Adipose tissue (tissue), 3 donors: ENCODE results near the gene RAMP2. TPM values are rescaled to one million over a fixed set of nuclear protein-coding genes. Genes with fewer than 3 reads are reported as not detected.

Experiments used
- H3K27ac ChIP-seq: one replicate; pipeline ENCODE4 v1.5.1; 2013; ENCODE audit warnings: low read depth, low read length
- WGBS, 3 donors: extraction: QIAGEN DNeasy Blood & Tissue Kit; methylation state at CpG; one replicate each; pipeline ENCODE4 v1.1.7; 2013; 5-methylcytosine and 5-hydroxymethylcytosine counted together
- polyA plus RNA-seq, 3 donors: library from polyadenylated mRNA; stranded (reverse); fragments of 200-250 nt; gene quantifications; one replicate each; pipeline ENCODE4 v1.2.3, GENCODE V29; 2013
- donor health status: healthy with polysubstance abuse.
- donor health status: Bipolar disorder and iron deficiency.
- donor health status: healthy.

RAMP2 gene
- polyA plus RNA-seq, 3 donors = 12.9 to 178 (median 156) TPM

DNA sequence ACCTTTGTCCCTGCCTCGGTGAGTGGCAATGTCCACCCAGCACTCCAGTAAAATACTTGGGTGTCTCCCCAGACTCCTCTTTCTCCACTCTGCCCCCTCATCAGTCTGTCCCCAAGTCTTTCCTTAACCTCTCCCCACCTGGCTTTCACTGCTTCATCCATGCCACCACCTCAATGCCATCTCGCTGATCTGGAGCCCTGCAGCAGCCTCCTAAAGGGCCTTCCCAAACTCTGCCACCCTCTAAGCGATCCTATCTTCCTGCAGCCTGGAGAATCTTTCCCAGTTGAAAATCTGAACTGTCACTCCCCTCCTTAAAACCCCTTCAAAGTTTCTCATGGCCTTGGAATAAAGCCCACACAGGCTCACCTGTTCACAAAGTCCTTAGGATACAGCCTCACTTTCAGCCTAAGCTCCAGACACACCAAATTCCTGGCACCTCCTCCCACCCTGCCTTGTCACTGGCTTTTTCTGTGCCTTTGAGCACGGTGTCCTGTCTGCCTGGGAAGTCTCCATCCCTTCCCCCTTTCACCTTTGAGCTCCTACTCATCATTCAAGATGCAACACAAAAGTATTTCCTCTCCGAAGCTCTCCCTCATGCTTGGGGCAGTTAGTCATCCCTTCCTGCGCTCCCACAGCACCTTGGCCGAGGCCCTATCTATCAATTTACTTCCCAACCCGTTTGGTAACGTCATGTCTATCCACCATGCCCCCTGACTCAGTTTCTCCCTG lies 22.2 kb downstream of the RAMP2 start:
- H3K27ac ChIP-seq = no peak overlapping the region
- 28 to 46% (median 42%) methylated on average over 9 of the region's 9 CpGs for WGBS, 3 donors

DNA sequence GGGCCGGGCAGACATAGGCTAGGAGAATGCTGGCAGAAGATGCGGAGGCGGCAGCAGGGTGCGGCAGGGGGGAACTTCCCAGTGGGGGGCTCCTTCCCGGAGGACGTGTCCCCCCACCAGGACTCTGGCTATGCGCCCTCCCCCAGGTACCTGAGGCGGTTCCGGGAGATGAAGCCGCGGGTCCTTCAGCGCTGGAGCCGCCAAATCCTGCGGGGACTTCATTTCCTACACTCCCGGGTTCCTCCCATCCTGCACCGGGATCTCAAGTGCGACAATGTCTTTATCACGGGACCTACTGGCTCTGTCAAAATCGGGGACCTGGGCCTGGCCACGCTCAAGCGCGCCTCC lies 22.7 kb downstream of the RAMP2 start:
- no peak overlapping the region for H3K27ac ChIP-seq
- WGBS, 3 donors = 19 to 40% (median 21%) methylated on average over 22 of the region's 22 CpGs

DNA sequence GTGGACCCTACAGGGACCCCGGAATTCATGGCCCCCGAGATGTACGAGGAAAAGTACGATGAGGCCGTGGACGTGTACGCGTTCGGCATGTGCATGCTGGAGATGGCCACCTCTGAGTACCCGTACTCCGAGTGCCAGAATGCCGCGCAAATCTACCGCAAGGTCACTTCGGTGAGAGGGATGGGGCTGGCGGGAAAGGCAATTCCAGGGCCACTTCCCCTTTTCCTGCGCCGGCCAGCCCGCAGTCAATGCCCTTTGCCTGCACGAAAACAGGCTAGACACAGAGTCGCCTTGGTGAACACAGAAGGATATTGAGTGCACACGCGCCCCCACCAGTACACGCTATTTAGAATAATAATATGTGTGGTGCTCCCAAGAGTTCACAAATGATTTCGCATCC lies 23.4 kb downstream of the RAMP2 start:
- WGBS, 3 donors = 18 to 50% (median 34%) methylated on average over 25 of the region's 25 CpGs

DNA sequence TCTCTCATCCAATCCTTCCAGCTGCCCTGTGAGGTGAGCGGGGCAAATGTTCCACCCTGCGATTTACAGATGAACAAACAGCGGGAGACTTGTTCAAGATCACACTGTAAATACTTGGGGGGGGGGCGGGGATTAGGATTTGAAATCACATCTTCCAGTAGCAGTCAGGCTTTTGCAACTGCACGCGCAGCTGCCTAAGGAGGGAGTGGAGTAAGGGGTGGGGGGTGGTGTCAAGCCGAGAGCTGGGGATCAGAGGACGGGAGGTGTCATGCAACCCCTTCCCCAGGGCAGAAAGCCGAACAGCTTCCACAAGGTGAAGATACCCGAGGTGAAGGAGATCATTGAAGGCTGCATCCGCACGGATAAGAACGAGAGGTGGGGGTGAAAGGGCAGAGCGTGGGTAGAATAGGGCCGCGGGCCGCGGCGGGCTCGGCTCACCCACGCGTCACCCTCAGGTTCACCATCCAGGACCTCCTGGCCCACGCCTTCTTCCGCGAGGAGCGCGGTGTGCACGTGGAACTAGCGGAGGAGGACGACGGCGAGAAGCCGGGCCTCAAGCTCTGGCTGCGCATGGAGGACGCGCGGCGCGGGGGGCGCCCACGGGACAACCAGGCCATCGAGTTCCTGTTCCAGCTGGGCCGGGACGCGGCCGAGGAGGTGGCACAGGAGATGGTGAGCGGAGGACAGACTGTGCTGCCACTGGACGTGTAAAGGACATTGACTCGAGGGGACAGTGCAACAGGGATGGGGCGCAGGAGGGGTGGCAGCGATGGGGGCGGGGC lies 24.0 kb downstream of the RAMP2 start:
- H3K27ac ChIP-seq = no peak overlapping the region
- 10 to 34% (median 27%) methylated on average over 52 of the region's 52 CpGs for WGBS, 3 donors

More for the DNA sequence above, 23.4 kb downstream of the RAMP2 start:
- H3K27ac ChIP-seq = no peak overlapping the region

DNA sequence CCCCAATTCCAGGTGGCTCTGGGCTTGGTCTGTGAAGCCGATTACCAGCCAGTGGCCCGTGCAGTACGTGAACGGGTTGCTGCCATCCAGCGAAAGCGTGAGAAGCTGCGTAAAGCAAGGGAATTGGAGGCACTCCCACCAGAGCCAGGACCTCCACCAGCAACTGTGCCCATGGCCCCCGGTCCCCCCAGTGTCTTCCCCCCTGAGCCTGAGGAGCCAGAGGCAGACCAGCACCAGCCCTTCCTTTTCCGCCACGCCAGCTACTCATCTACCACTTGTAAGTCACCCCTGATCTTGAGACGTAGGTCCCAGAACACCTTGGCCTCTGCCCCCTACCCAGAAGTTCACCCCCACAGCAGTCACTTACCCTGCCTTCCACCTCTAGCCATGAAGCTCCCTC lies 26.2 kb downstream of the RAMP2 start:
- 89 to 90% (median 90%) methylated on average over 11 of the region's 11 CpGs for WGBS, 3 donors

DNA sequence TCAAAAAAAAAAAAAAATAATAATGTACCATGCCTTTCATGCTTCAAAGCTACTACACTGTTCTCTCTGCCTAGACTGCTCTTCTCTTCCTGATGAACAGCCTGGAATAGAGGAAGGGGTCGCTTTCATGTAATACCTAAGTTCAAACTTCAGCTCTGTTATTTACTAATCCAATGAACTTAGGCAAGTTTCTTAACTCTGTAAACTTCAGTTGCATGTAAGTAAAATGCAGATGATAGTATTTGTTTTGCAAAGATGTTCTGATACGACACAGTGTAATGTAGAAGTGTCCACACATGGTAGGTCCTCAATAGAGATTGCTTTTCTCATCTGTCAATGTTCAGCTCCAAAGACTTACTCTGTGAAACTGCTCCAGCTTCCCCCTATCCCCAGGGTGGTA lies 30.9 kb downstream of the RAMP2 start:
- H3K27ac ChIP-seq = no peak overlapping the region
- 62 to 78% (median 78%) methylated on average over 2 of the region's 2 CpGs for WGBS, 3 donors

More for the DNA sequence above, 26.2 kb downstream of the RAMP2 start:
- no peak overlapping the region for H3K27ac ChIP-seq

DNA sequence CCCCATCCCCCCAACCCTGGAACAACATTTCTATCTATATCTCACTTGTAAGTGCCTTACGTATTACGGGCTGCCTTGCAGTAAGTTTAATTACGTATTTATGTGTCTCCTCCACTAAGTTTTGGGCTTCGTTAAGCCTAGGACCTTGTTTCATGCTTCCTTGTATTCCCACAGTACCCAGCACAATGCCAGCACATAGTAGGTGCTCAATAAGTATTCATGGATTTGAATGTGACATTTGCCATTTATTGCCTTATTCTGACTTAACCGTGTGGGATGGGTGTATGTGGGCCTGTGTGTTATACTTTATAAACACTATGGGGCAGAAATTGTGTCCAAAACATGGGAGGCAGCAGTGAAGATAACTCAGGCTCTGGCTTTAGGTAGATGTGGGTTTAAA lies 31.5 kb downstream of the RAMP2 start:
- no peak overlapping the region for H3K27ac ChIP-seq
- WGBS, 3 donors = 52 to 73% (median 68%) methylated on average over 5 of the region's 5 CpGs

DNA sequence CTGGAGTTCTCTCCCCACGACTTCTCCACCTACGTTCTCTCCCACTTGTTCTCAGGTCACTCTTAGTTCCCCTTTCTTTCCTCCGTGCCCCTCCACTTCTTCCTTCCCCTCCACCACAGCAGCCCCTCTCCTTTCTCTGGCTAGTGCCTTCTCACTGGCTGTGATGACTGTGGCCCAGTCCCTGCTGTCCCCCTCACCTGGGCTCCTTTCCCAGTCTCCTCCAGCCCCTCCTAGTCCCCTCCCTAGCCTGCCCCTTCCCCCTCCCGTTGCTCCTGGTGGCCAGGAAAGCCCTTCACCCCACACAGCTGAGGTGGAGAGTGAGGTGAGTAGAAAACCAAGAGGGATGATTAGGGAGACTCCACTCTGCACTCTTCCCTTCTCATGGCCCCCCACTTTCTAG lies 34.0 kb downstream of the RAMP2 start:
- H3K27ac ChIP-seq = no peak overlapping the region
- WGBS, 3 donors = 49 to 69% (median 51%) methylated on average over 4 of the region's 4 CpGs

DNA sequence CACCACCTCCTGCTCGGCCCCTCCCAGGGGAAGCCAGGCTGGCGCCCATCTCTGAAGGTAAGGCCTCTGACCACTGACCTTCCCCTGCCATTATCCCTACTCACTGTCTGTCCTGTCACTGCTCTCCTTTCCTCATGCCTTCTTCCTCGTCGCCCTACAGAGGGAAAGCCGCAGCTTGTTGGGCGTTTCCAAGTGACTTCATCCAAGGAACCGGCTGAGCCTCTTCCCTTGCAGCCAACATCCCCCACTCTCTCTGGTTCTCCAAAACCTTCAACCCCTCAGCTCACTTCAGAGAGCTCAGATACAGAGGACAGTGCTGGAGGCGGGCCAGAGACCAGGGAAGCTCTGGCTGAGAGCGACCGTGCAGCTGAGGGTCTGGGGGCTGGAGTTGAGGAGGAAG lies 34.4 kb downstream of the RAMP2 start:
- no peak overlapping the region for H3K27ac ChIP-seq
- 80 to 87% (median 86%) methylated on average over 10 of the region's 10 CpGs for WGBS, 3 donors

DNA sequence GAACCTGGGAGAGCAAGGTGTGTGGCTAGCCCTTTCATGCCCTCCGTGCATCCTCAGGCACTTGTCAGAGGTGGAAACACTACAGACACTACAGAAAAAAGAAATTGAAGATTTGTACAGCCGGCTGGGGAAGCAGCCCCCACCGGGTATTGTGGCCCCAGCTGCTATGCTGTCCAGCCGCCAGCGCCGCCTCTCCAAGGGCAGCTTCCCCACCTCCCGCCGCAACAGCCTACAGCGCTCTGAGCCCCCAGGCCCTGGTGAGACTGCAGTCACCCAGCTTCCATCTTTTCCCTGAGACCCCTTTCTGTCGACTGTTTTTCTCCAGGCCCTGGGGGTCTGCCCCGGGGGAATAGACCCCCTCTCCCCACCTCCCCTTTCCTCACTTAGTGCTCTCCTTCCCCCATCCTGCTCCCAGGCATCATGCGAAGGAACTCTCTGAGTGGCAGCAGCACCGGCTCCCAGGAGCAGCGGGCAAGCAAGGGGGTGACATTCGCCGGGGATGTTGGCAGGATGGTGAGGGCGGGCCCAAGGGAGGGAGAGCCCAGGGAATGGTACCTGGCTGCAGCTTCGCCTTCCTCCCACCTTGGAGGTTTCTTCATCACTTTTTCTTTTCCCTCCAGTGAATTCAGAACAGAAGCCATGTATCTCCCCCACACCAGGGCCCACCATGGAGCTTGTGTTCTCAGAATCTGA lies 35.2 kb downstream of the RAMP2 start:
- H3K27ac ChIP-seq = no peak overlapping the region
- 88 to 94% (median 90%) methylated on average over 18 of the region's 18 CpGs for WGBS, 3 donors

DNA sequence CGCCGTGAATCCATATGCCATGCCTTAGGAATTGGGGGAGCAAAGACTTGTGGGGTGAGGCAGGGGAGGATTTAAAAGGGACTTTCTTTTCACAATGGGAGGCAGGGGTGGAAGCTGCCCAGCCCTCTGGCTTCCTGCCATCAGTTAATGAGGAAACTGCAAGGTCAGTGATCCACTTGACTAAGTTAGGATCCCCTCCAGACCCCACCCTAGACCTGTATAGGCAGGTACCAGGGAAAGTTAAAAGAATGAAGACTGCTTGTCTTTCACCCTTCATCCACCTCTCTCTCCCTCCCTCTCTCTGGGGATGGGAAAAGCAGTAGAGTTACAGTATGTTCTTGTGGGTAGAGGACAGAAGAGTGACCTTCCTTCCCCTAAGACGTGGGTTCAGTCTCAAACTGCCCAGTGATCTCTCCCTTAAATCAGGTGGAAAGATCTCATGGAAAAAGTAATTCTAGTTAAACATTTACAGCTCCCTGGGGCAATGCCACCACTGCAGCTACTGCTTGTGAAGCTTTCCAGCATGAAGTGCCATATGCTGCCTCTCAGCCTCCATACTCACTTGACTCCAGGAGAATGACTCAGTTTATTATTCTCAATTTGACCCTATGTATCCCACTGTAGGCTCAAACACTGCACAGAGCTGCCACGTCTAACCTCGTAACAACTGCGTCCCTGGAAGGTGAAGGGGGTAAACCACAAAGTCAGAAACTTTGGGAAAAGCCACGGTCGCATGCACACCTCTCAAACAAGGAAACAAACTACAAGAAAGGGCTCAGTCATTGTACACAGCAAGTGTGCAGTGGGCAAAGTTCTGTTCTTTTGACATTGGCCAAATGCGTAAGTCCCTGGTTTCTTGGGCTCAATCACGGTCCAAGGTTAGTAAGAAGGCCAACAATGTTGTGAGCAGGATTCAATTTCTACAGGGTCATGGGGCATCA lies 36.3 kb downstream of the RAMP2 start:
- WGBS, 3 donors = 45 to 82% (median 70%) methylated on average over 10 of the region's 10 CpGs
- no peak overlapping the region for H3K27ac ChIP-seq

DNA sequence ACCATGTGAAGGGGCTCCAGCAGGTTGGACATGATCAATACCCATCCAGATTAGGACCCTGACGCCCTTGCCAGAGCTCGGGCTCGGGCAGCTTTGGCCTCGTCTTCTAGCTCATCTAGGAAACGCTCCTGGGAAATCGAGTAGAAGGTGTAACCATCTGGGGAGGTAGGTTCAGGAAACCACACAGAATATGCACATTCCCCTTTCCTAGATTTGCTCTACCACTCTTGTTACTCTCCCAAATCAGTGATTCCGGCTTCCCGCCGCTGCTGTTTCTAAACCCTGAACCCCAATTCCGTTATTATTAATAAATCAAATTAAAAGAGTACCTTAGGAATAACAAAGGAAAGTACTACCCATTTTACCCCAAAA lies 37.0 kb downstream of the RAMP2 start:
- 7 to 18% (median 18%) methylated on average over 10 of the region's 10 CpGs for WGBS, 3 donors
- H3K27ac ChIP-seq = no peak overlapping the region

DNA sequence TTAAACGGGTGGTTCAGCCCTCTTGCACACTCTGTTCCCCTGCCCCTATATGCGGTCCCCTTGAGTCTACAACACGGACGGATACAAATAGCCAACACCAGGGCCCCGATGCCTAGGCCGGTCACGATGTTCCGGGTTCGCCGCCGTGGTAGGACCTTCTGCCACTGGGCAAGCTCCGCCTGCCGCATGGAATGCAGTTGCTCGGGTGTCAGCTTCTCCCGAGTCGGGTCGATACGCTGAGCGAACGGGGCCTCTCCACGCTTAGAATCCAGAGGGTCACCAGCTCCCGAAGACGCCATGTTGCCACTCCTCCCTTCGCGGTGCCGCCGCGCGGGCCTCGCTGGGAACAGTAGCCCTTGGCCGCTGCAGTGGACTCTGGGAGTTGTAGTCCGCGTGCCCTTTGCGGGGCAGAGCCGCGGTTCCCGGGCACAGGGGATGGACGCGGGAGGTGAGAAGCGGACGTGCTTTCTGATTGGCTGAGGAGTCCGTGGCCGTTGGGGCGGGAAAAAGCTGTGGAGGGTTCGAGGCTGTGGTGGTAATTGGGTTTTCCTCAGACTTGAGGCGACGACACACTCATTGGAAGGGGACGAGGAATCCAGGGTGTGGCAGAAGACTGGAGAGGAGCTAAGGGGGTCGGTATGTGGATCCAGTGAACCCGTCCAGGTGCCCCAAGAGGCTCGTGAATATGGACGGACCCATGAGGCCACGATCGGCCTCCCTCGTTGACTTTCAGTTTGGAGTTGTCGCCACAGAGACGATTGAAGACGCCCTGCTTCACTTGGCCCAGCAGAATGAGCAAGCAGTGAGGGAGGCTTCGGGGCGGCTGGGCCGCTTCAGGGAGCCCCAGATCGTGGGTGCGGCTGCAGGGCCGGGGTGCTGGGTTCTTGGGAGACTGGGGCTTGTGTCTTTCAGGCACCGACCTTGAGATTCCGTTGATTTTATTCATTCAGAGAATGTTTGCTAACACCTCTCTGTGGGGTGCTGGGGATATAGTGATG lies 37.7 kb downstream of the RAMP2 start, which contains the start of the genes CNTD1 and COA3:
Gene CNTD1, plus strand, starts transcription at position 479 of the 998 bp plus-strand sequence. Its CDS starts 207 bp downstream, at position 686.
Gene COA3, minus strand, starts transcription at position 322 of the 998 bp plus-strand sequence. Its CDS starts 23 bp downstream, at position 299.
- WGBS, 3 donors = 25 to 27% (median 25%) methylated on average over 66 of the region's 66 CpGs
- no peak within 1 kb of the TSS for H3K27ac ChIP-seq

DNA sequence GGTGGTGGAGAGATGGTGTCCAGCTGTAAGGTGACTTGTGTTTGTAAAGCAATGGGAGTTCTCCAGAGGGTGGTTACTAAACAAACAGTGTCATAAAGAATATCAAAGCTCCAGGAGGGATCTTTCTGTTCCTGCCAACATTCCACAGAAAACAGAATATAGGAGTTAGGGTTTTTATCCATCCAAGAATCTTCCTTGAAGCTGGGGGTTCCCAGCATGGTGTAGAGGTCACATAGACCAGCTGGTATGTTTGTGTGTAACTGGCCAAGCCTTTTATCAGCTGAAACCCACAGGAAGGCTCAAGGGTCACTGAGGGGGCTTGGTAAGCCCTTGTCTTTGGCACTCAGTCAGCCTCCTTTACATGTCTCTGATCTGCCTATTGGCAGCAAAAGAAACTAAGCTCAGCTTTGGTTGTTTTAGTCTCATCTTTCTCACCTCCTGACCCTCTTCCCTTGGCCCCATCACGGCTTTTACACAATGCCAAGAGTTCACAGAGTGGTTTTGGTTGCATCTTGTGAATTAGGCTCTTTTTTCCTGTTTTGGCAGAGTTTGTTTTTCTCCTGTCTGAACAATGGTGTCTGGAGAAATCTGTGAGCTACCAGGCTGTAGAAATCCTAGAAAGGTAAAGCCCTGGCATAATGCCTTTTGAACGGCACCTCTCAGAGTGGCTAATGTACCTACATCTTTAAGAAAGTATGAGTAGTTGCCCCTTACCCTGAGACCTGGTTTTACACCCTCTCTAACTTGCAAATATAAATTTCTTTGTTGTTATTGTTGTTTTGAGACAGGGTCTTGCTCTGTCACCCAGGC lies 42.3 kb downstream of the RAMP2 start:
- 56 to 66% (median 58%) methylated on average over 2 of the region's 2 CpGs for WGBS, 3 donors
- H3K27ac ChIP-seq = no peak overlapping the region

DNA sequence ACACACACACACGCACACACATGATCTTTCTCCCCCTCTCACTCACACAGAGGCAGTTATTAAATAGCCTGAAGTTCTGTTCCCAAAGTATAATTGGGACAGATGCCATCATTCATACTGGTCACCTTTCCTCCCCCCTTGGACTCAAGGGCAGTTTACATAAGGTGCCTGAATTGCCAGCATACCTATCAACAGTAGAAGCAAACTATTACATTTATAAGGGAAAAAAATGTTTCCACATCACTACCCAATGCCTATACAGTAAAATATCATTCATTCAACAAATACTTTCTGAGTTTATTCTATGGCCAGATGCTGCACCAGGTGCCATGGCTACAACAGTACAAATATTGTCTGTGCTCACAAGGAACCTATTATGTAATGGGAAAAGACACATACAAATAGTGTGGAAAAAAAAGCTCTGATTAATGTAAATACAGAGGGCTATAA lies 43.9 kb downstream of the RAMP2 start:
- 19 to 93% (median 84%) methylated on average over 1 of the region's 1 CpG for WGBS, 3 donors
- H3K27ac ChIP-seq = no peak overlapping the region

DNA sequence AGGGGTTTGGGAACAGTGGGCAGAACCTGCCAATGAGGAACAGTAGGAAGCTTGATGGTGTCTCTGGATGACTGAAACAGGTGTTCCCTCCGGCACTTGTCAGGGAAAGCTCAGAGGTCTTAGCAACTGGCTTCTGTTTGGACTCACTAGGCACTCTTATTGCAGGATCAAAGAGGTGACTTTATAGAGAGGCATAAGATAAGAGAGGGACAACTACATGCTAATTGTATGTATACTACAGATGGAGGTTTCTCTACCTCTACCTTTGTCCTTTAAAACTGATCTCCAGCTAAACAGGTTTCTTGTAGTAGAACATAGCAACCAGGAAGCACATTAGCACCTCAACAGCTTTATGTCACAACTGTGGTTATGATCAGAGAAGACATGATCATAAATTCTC lies 45.2 kb downstream of the RAMP2 start:
- H3K27ac ChIP-seq = no peak overlapping the region
- WGBS, 3 donors = 48 to 94% (median 93%) methylated on average over 1 of the region's 1 CpG
